Esophagus (tissue), 2 donors: Measurements from ENCODE around the gene TTC13. TPM values are rescaled to one million over a fixed set of nuclear protein-coding genes. Genes with fewer than 3 reads are reported as not detected.

ENCODE experiments used
- H3K27ac ChIP-seq, 2 donors: one replicate each; pipeline ENCODE4 v1.5.1; 2013; ENCODE audit warnings: low read depth in 2 of 2, mild to moderate bottlenecking in 2 of 2, inconsistent platforms in 1 of 2, low read length in 1 of 2, moderate library complexity in 1 of 2
- H3K27me3 ChIP-seq, 2 donors: one replicate each; pipeline ENCODE4 v1.6.1; 2013; ENCODE audit warnings: low read length in 2 of 2, control low read depth in 1 of 2, mild to moderate bottlenecking in 1 of 2; ENCODE audit not compliant: insufficient read depth in 2 of 2, control insufficient read depth in 1 of 2
- H3K36me3 ChIP-seq, 2 donors: one replicate each; pipeline ENCODE4 v1.6.1; 2013; ENCODE audit warnings: low read length in 1 of 2; ENCODE audit not compliant: control insufficient read depth in 2 of 2, insufficient read depth in 2 of 2
- H3K4me1 ChIP-seq, 2 donors: one replicate each; pipeline ENCODE4 v1.6.1; 2013; ENCODE audit warnings: low read length in 1 of 2; ENCODE audit not compliant: control insufficient read depth in 2 of 2, insufficient read depth in 2 of 2
- H3K4me3 ChIP-seq, 2 donors: one replicate each; pipeline ENCODE4 v1.5.1; 2013; ENCODE audit warnings: low read length in 2 of 2, mild to moderate bottlenecking in 2 of 2, low read depth in 1 of 2, moderate library complexity in 1 of 2
- H3K9me3 ChIP-seq, 2 donors: one replicate each; pipeline ENCODE4 v1.6.1; 2013; ENCODE audit warnings: mild to moderate bottlenecking in 2 of 2, low read depth in 1 of 2, low read length in 1 of 2, moderate library complexity in 1 of 2; ENCODE audit not compliant: control insufficient read depth in 2 of 2, insufficient read depth in 1 of 2
- WGBS, 2 donors: extraction: QIAGEN DNeasy Blood & Tissue Kit; methylation state at CpG; one replicate each; pipeline ENCODE4 v1.1.7; 2013; 5-methylcytosine and 5-hydroxymethylcytosine counted together
- polyA plus RNA-seq, 2 donors: library from polyadenylated mRNA; stranded (reverse); fragments of 200-250 nt; gene quantifications; one replicate each; pipeline ENCODE4 v1.2.3, GENCODE V29; 2013
- donor health status: healthy with polysubstance abuse.
- donor health status: Bipolar disorder and iron deficiency.

The TTC13 gene
- polyA plus RNA-seq, 2 donors: 5.0 to 7.6 TPM

GRCh38 chr1:230979389-230979716 is 692 bp upstream of the TTC13 start:
- Histone ChIP-seq H3K36me3 (peaks cover 0 to 6% of the 10 kb centered on the region in 2 donors), H3K27me3 (no peaks in the 10 kb centered on the region), H3K9me3 (no peaks in the 10 kb centered on the region), H3K4me3 (peak overlapping the region; percentile 87 to 98), H3K4me1 (no peaks in the 10 kb centered on the region), H3K27ac (peak overlapping the region; percentile 55 to 88)
- 4 to 5% methylated on average over 12 of the region's 12 CpGs for WGBS, 2 donors

DNA sequence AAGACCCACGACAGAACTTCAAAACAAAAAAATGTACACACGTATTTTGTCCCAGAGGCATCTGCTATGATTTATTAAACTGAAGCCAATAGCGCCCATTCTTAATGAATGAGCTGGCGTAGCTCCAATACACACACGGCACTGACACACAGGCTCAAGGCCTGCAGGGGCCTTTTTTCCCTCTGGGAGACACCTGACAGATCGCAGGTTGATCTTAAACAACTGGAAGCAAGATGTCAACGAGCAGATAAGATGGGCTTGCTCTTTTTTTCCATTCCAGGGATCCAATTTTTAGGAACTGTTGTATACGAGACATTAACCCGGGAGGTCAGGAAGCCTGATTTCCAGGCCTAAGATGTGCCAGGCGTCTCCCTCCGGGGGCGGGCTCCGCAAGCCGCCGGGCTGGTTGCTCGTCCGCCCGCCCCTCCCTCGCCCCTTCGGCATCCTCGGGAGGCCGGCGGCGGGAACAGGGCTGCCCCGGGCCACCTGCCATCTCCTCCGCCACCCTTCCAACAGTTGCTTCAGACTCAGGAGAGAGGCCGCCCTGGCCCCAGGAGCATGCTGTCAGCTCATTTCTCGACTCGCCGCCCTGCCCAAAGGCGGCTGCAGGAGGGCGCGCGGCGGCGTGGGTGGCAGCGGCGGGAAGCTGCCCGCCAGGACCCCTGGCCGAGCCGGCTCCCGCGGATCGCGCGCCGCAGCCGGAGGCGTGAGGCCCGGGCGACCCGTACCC is 735 bp downstream of the TTC13 start:
- Histone ChIP-seq H3K4me3 (peak overlapping the region; percentile 87 to 98), H3K4me1 (no peaks in the 10 kb centered on the region), H3K36me3 (peaks cover 0 to 6% of the 10 kb centered on the region in 2 donors), H3K27ac (peak overlapping the region; percentile 62 to 70), H3K27me3 (no peaks in the 10 kb centered on the region), H3K9me3 (no peaks in the 10 kb centered on the region)
- WGBS, 2 donors: 1% methylated on average over 51 to 52 of the region's 52 CpGs

GRCh38 chr1:230976825-230977747 is 1.6 kb downstream of the TTC13 start:
- Histone ChIP-seq H3K4me3 (peak overlapping the region in 1 of 2 donors; percentile 98), H3K9me3 (no peaks in the 10 kb centered on the region), H3K36me3 (peaks cover 0 to 6% of the 10 kb centered on the region in 2 donors), H3K27me3 (no peaks in the 10 kb centered on the region), H3K4me1 (no peaks in the 10 kb centered on the region), H3K27ac (peak overlapping the region; percentile 21 to 29)
- 57 to 58% methylated on average over 14 of the region's 14 CpGs for WGBS, 2 donors

- H3K4me3 ChIP-seq: no peak overlapping the region
- no peaks in the 10 kb centered on the region for H3K4me1 ChIP-seq
- H3K9me3 ChIP-seq: no peaks in the 10 kb centered on the region
- peaks cover 0 to 6% of the 10 kb centered on the region in 2 donors for H3K36me3 ChIP-seq
- H3K27me3 ChIP-seq: no peaks in the 10 kb centered on the region
- no peak overlapping the region for H3K27ac ChIP-seq
- 90 to 92% methylated on average over 4 of the region's 4 CpGs for WGBS, 2 donors
These were observed 2.3 kb downstream of the TTC13 start for GRCh38 chr1:230976360-230976759.

- 89 to 93% methylated on average over 3 of the region's 3 CpGs for WGBS, 2 donors
- no peak overlapping the region for H3K4me3 ChIP-seq
- H3K9me3 ChIP-seq: no peaks in the 10 kb centered on the region
- H3K4me1 ChIP-seq: no peaks in the 10 kb centered on the region
- no peak overlapping the region for H3K27ac ChIP-seq
- no peaks in the 10 kb centered on the region for H3K27me3 ChIP-seq
- H3K36me3 ChIP-seq: peaks cover 0 to 6% of the 10 kb centered on the region in 2 donors
These were observed 3.0 kb downstream of the TTC13 start for GRCh38 chr1:230975636-230976035.

DNA sequence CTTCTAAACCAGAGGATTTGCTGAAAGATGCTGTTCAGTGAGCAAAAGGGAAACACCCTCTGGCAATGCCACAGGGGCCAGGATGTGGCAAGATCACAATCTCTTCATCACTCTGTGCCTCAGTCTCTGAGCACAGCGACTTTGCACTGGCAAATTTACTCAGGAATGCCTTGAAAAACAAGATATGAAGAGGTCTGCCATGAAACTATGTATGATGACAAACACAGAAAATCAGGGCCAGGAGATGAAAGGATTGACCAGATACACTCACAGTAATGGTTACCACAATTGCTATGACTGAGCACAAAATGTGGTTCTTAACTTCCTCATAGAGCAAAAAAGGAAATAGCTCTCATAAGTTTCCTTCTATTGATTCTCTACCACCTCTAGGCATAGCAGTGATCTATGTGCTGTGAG is 5.8 kb downstream of the TTC13 start:
- 70 to 78% methylated on average over 1 of the region's 1 CpG for WGBS, 2 donors
- no peak overlapping the region for H3K27ac ChIP-seq
- H3K27me3 ChIP-seq: no peaks in the 10 kb centered on the region
- H3K4me1 ChIP-seq: no peaks in the 10 kb centered on the region
- no peaks in the 10 kb centered on the region for H3K9me3 ChIP-seq
- no peak overlapping the region for H3K4me3 ChIP-seq
- H3K36me3 ChIP-seq: peaks cover 0 to 6% of the 10 kb centered on the region in 2 donors

GRCh38 chr1:230971771-230972170 is 6.9 kb downstream of the TTC13 start:
- no peak overlapping the region for H3K27ac ChIP-seq
- H3K4me3 ChIP-seq: no peak overlapping the region
- H3K27me3 ChIP-seq: no peaks in the 10 kb centered on the region
- no peaks in the 10 kb centered on the region for H3K9me3 ChIP-seq
- peaks cover 0 to 6% of the 10 kb centered on the region in 2 donors for H3K36me3 ChIP-seq
- H3K4me1 ChIP-seq: no peaks in the 10 kb centered on the region

- Histone ChIP-seq H3K36me3 (no peaks in the 10 kb centered on the region), H3K4me3 (no peak overlapping the region), H3K27ac (no peak overlapping the region), H3K27me3 (no peaks in the 10 kb centered on the region), H3K9me3 (no peaks in the 10 kb centered on the region), H3K4me1 (no peaks in the 10 kb centered on the region)
- WGBS, 2 donors: 89 to 93% methylated on average over 5 of the region's 5 CpGs
These were observed 8.2 kb downstream of the TTC13 start for GRCh38 chr1:230970432-230970831.

DNA sequence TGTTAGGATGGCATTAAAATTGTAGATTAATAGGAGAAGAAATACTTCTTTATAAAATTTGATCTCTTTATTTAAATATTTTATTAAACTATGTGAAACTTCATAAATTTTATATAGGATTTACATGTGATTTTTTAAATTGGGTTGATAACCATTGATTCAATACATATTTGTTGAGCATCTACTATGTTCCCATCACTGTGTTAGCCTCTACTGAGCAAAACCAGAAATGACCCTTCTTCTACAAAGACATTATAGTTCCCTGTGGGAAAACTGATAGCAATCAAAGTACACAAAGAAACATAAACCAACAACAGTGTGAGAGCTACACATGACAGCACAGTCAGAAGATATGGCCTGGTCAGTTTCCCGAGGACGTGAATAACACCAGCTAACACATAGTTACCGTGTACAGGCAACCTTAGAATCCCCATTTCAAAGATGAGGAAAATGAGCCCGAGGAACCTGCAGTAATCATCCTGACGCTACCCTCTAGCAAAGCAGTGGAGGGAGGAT is 12.2 kb downstream of the TTC13 start:
- Histone ChIP-seq H3K4me3 (no peak overlapping the region), H3K27ac (no peak overlapping the region), H3K27me3 (no peaks in the 10 kb centered on the region), H3K36me3 (no peaks in the 10 kb centered on the region), H3K4me1 (no peaks in the 10 kb centered on the region), H3K9me3 (no peaks in the 10 kb centered on the region)
- 91 to 95% methylated on average over 5 of the region's 5 CpGs for WGBS, 2 donors
